NOMO-1 treated with DMSO at 0.1 percent for 48 hours (cell line): ENCODE data around the gene PARK7.
A peak's percentile ranks its signal among the peaks of the same experiment; 100 is the strongest.
"Not testable (repeated sequence)": the region's sequence is repeated elsewhere in the genome, so short reads cannot be mapped to it uniquely, and the experiment has no call there.

Experiments
- DNase-seq: peaks from one replicate; lab custom pipeline; 2025; ENCODE audit not compliant: unreplicated experiment; lab: John Stamatoyannopoulos, UW

PARK7 gene

DNA sequence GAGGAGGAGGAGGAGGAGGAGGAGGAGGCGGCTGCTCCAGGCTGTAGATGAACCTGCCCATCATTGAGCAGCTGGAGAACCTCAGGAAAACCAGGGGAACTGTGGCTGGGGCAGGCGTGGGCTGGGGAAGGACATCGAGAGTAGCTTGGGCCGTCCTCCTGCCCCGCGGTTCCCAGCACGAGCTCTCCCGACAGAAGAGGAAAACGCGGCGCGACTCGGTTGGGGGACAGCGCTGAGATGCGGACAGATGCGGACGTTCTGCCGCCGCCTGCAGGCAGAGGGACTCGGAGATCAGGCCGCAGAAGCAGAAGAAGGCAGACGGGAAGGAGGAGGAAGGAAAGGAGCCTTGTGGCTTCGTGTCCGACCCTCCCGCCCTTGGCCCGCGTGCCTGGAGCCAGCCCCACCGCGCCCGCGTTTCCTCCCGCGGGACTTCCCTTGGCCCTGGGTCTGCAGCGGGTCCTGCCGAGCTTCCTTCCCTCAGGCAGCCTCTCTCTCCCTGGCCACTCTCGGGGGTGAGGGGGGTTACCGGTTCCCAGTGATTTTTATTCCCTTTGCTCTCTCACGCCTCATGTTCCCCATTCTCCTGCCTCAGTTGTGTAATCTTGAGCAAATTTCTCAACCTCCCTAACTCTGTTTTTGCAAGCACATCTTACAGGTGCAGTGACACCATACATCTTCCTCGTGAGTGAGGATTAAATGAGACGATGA, 19.1 kb upstream of the PARK7 start:
- peak; percentile 83 for DNase-seq

- DNase-seq = peak; percentile 19
Observed at GRCh38 chr1:7943251-7943650, 18.3 kb upstream of the PARK7 start.

DNA sequence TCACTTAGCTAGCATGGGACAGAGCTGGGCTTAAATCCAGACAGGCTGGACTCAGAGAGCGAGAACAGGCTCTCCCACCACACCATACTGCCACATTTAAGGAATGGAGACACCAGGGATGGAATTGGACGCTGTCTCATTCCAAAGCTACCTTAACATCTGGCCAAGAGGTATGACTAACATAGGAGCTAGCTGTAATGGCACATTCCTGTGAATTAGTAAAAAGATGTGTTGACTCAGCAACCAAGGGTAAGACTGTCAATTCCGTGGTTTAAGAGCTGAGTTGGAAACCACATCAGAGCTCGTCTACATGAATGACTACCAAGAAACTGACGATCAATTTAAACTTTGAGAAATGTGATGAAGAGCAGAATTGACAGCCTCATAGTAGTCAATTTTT, 12.6 kb upstream of the PARK7 start:
- no peak for DNase-seq

GRCh38 chr1:7952791-7953190, 8.7 kb upstream of the PARK7 start:
- DNase-seq = not testable (repeated sequence)

DNA sequence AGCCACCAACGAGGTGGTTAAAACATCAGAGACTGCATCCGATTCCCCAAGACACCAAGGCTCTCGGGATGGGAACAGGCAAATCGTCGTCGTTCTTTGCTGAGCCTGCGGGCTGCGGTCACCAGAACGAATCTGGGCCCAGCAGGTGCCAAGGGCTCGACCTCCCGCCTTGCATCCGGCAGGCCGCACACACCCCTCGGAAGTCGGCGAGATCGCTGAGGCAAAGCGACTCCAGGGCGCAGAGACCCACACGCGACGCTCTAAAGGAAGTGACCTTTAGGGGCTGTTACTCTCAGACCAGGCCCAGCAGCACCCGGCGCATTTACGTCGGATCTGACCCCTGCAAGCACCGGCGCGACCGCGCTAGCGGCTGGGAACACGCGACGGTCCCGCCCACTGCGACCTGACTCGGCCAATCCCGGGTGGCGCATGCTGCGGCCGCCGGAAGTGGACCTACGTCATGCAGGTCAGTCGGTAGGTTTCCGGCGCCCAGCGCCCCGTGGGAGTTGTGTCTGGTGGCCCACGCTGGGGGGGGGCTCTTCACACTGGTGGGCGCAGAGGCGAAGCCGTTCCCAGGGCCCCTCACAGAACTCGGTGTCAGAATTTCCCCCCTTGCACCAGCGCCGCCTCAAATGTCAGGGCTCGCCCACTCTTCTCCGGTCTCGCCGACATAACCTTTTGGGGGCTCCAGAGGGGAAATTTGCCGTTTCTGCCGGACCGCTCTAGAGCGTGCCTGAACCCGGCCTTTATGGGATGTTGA, 7.5 kb upstream of the PARK7 start:
- DNase-seq = peak; percentile 92

DNA sequence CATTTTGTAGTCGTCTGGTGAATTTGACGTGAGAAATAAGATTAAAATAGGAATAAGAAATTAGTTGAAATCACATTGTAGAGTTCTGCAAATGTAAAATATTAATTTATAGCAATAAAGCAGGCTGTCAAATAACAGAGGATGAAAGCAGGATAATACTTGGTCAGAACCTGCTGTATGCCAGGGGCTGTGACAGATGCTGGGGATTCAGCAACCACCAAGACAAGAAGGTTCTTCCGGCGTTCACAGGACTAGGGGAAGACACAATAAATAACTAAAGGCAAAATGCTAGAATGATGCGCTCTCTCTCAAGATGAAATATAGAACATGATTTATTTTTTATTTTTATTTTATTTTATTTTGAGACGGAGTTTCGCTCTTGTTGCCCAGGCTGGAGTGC, 6.8 kb upstream of the PARK7 start:
- DNase-seq = peak; percentile 8

DNA sequence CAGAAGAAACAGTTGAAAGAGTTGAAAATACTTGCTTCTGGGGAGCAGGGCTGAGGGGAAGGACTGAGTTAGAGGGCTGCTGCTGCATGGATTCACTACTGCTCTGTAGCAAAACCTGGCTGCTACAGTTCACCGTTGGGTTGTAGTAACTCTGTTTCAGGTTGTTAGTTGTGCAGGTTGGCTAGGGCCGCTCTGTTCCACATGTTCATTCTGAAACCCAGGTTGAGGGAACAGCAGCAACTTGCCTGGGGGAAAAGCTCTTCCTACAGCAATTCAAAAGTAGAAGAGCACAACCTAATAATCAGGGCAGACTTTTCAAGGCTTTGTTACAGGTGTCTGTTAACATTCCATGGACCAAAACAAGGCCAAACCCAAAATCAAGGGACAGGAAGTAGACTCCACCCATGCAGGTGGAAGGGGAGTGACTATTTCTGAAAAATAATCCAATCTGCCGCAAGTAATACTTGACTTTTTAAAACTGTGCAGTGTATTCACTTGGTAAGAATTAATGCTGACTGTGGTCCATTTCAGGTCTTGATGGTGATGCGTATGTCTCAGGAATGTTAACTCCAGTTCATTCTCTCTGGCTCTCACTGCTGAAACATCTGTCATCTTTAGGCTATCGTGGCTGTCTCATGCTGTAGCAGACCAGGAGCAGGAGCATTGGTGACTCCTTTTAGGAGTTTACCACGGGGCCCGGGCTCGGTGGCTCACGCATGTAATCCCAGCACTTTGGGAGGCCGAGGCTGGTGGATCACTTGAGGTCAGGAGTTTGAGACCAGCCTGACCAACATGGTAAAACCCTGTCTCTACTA, 5.1 kb upstream of the PARK7 start:
- DNase-seq = no peak

GRCh38 chr1:7960165-7960564, 1.3 kb upstream of the PARK7 start:
- peak; percentile 37 for DNase-seq

GRCh38 chr1:7960867-7961215, 670 bp upstream of the PARK7 start:
- DNase-seq = no peak

DNA sequence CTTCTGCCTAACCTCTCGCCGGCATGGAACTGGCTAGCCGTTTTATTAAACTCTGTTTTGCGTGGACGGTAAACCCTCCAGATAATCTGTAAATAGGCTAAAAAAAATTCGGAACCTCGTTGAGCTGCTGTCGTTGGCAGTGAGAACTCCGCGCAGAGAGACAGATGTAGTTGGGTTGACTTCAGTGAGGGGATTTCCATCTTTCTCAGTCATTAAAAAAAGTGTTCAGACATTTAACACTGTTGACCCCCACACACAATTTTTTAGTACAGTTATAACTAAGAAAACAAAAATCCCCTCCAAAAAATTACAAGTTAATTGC, 464 bp downstream of the PARK7 start:
- DNase-seq = peak; percentile 21

- no peak for DNase-seq
Observed at GRCh38 chr1:7962636-7963377, 1.3 kb downstream of the PARK7 start.

- not testable (repeated sequence) for DNase-seq
Observed at GRCh38 chr1:7963378-7963730, 1.8 kb downstream of the PARK7 start.

- DNase-seq = not testable (repeated sequence)
Observed at GRCh38 chr1:7963841-7964240, 2.3 kb downstream of the PARK7 start.

- DNase-seq = no peak
Observed at GRCh38 chr1:7964476-7964875, 3.0 kb downstream of the PARK7 start.

DNA sequence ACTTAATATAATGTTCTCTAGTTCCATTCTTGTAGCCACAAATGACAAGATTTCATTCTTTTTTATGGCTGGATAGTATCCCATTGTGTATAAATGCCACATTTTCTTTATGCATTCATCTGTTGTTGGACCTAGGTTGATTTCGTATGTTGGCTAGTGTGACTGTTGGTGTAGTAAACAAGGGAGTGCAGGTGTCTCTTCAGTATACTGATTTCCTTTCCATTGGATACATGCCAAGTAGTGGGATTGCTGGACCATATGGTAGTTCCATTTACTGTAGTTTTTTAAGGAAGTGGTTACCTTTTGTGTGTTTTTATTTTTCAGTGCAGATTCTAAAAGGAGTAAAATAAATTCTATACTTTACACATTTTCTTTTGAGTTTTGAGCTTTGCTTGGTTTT, 5.7 kb downstream of the PARK7 start:
- no peak for DNase-seq

GRCh38 chr1:7967651-7968050, 6.1 kb downstream of the PARK7 start:
- no peak for DNase-seq

GRCh38 chr1:7970246-7970645, 8.7 kb downstream of the PARK7 start:
- no peak for DNase-seq

DNA sequence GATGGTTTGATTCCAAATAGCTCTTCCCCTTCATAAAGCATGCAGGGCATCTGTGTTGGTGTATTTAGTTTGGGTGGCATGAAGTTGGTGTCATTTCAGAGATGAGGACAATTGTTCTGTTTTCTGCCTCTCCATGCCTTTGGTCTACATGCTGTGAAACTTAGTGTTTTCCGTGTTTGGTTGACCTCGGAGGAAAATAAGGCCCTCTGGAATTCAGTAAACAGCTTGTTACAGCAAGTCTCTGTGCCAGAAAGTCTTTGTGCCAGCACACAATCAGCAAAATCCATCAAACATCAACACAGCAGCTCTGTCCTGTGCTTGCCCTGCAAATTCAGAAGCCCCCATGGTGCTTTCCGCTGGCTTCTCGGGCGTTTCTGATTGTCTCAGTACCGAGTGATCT, 9.5 kb downstream of the PARK7 start:
- DNase-seq = no peak

GRCh38 chr1:7972285-7972684, 10.8 kb downstream of the PARK7 start:
- no peak for DNase-seq

- no peak for DNase-seq
Observed at GRCh38 chr1:7973086-7973485, 11.6 kb downstream of the PARK7 start.

- peak; percentile 15 for DNase-seq
Observed at GRCh38 chr1:7975212-7975865, 13.8 kb downstream of the PARK7 start.
